RWPE1 (cell line): ENCODE measurements around the gene CERS2.

Experiments used
- CTCF ChIA-PET: fragments of 350-600 bp; sonication (Branson Sonifier 250); formaldehyde crosslinking; extraction: SDS; loops from one replicate; lab custom pipeline; 2021; lab: Yijun Ruan, JAX
- POLR2A ChIA-PET: fragments of 400-600 bp; formaldehyde crosslinking; extraction: SDS; loops from one replicate; lab custom pipeline; 2020; ENCODE audit warnings: antibody characterized with exemption; ENCODE audit not compliant: low non-redundant PET; lab: Yijun Ruan, JAX
- DNase-seq: peaks from one replicate; pipeline ENCODE4 v3.0.0; 2012; ENCODE audit warnings: low spot score
- H3K27ac ChIP-seq: fragments of 450-650 bp; 2 replicates; pipeline ENCODE4 v1.5.1; 2017
- CTCF ChIP-seq: fragments of 450-650 bp; conservative IDR thresholded peaks from 2 replicates; pipeline ENCODE4 v1.5.1; 2017; ENCODE audit warnings: low read depth, mild to moderate bottlenecking

Gene CERS2

DNA sequence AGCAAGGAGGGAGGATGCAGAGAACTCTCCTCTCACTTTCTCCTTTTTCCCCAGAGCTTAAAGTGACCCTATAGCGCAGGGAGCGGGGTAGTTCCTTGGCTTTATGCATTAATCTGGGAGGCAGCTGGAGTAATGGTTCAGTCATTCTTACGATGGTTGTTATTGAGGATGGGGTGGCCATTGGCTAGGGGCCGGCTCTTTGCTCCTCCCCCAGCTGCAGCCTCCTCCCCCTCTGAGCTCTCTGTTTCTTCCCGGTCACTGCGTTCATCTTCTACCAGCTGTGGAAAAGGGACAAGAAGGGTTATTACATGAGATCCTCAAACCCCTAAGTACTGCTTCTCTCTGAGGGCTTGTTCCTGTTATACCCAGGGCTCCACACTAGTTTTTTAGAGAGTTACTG, 8.6 kb downstream of the CERS2 start:
- DNase-seq, result no peak
- TF ChIP-seq CTCF, result no peak
- CTCF ChIA-PET, result interaction anchor here (0.5 to 1.0 kb wide), 5 partner anchors 10 to 685 kb away, joined by 3 to 4 read pairs (median 3); no protein-coding TSS in a partner anchor
- POLR2A ChIA-PET, result no interaction called here
- no peak overlapping the region for H3K27ac ChIP-seq

GRCh38 chr1:150965605-150966004, 9.0 kb downstream of the CERS2 start:
- H3K27ac ChIP-seq, result no peak overlapping the region
- TF ChIP-seq CTCF, result no peak
- no peak for DNase-seq
- ChIA-PET CTCF (interaction anchor here (0.6 kb wide), 2 partner anchors 38 to 442 kb away, joined by 3 read pairs; no protein-coding TSS in a partner anchor), POLR2A (no interaction called here)

- no peak for TF ChIP-seq CTCF
- ChIA-PET CTCF (no interaction called here), POLR2A (no interaction called here)
- H3K27ac ChIP-seq, result no peak overlapping the region
- no peak for DNase-seq
Measured at GRCh38 chr1:150964164-150964489, 10.5 kb downstream of the CERS2 start.

DNA sequence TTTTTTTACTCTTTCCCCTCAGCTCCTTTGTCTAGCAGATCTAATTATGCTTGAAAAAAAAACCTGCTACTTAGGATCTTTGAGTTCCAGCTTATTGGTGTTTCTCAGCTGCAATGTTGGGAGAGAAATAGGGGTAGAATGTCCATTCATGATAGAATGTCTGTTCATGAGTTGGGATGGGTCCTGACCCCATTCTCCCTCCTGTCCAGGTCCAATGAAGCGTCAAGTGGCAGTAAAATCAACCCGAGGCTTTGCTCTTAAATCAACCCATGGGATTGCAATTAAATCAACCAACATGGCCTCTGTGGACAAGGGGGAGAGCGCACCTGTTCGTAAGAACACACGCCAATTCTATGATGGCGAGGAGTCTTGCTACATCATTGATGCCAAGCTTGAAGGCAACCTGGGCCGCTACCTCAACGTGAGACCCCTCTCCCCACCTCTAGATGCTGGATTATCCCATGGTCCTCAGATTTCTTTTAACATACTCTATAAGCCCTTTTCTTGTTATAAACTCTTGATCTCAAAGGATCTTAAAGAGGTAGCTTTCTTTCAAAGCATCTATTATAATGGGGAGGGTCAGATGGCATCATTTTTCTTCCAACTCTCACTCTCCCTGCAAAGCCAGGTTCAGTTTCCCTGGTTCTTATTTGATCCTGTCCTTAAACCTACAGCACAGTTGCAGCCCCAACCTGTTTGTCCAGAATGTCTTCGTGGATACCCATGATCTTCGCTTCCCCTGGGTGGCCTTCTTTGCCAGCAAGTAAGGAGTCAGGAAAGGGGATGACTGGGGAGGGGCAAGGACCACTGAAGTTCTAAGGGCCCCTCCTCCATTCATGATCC, 11.1 kb downstream of the CERS2 start:
- no peak overlapping the region for H3K27ac ChIP-seq
- CTCF ChIA-PET, result no interaction called here
- no peak for DNase-seq
- POLR2A ChIA-PET, result interaction anchor here (0.6 kb wide), 1 partner anchor 334 kb away, joined by 8 read pairs; no protein-coding TSS in a partner anchor
- no peak for TF ChIP-seq CTCF

DNA sequence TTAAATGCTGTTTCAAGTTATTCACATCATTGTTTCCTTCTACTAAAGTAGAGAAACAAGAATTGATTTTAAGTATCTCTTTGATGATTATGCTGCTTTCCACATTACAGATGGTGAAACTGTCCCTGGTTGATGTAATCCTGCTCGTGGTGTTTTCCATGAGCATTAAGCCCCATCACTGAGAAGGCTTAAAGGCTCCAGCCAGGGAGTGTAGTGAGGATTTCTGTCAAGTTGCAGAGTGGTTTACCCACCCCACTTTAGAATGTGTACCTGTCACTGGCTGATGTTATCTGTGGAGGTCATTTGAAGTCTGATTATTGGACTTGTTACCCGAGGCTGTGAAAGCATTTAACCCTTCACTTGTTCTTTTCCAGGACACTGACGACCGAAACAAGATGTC, 12.9 kb downstream of the CERS2 start:
- POLR2A ChIA-PET, result no interaction called here
- no peak overlapping the region for H3K27ac ChIP-seq
- no peak for TF ChIP-seq CTCF
- CTCF ChIA-PET, result no interaction called here
- DNase-seq, result no peak

- no peak for TF ChIP-seq CTCF
- peak overlapping the region; percentile 21; the same call in 1 of the 2 replicates for H3K27ac ChIP-seq
- ChIA-PET POLR2A (interaction anchor here (0.5 kb wide), 1 partner anchor 409 kb away, joined by 4 read pairs; no protein-coding TSS in a partner anchor), CTCF (no interaction called here)
- no peak for DNase-seq
Measured at GRCh38 chr1:150960646-150961045, 14.0 kb downstream of the CERS2 start.
